Stimulated activated CD8-positive, alpha-beta memory T cell treated with anti-CD3 and anti-CD28 coated beads, Interleukin-7, amount 100 ng/mL, for 24 hours (primary cell): ENCODE measurements around the gene PTPRK.

ENCODE experiments used
- DNase-seq: peaks from one replicate; pipeline ENCODE4 v3.0.0-alpha.2; 2020; ENCODE audit warnings: low read depth

PTPRK gene

GRCh38 chr6:128135325-128135724 is 385.1 kb downstream of the PTPRK start:
- DNase-seq, result no peak

DNA sequence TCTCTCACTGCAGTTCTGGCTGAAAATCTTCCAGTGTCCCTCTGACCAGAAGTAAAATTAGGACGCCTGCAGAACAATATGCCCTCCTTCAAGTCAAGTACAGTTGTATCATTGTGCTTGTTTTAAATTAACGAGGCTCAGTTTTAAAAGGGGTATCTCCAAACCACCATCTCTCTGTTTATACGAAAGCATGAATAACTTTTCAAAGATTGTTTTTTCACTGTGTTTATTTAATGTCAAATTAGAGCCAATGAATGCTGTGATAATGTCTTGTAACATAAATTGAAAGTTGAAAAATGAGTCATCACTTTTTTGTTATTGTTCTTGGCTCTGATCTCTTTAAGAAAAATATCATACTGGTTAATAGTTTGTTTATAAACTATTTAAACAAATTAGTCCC is 388.8 kb downstream of the PTPRK start:
- no peak for DNase-seq

DNA sequence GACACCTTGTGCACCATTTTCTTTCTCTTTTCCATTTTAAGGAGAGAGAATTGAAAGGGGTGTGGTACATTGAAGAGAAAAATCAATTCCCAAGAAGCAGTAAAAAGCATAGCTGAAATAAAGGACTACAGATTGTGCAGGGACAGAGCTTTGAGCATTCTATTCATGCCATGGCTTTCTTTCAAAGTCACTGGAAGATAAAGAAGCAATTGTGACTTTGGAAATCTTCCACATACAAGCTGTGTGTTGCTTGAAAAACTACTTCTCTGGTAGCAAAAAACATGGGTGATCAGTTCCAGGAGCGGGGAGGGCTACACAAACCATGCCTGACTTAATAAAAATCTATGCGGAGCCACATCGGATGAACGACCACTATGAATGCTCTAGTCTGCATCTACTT is 389.4 kb downstream of the PTPRK start:
- no peak for DNase-seq

- no peak for DNase-seq
These were observed 390.7 kb downstream of the PTPRK start for GRCh38 chr6:128129679-128130078.

- no peak for DNase-seq
These were observed 392.7 kb downstream of the PTPRK start for GRCh38 chr6:128127650-128128049.

GRCh38 chr6:128124713-128125112 is 395.7 kb downstream of the PTPRK start:
- no peak for DNase-seq

DNA sequence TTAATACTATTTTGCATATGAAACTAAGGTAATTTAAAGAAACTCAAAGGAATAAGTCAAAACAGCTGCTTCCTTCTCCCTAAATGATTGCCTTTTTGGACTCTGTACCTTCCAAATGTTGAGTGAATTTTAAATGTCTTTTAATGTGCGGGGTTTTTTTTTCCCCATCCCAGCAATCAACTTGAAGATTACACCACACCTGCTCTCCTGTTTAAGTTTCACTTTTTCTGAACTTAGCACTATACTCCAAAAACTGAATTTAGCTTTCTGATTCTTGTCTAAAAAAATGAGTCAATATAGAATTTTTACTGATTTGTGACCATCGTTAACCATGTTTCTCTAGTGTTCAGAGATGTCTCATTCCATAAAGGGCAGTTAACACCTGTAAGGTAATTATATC is 398.8 kb downstream of the PTPRK start:
- DNase-seq, result no peak

GRCh38 chr6:128121190-128121589 is 399.2 kb downstream of the PTPRK start:
- no peak for DNase-seq

DNA sequence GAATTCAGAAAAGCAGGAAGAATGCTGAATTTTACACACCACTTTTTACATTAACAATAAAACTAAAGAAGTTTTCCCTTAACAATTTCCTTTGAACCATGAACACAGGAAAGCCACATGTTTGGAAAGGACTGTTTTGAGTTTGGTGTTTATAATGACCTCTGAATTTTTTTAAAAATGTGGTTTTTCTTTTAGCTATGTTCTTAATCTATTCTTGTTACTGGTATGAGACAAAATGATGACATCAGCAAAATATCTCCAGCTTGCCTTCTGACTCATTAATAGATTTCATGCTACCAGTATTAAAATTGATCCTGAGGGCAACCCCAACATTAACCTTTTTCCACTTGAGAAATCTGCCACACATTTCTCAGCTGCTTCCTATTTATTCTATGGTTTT is 402.0 kb downstream of the PTPRK start:
- DNase-seq, result no peak

GRCh38 chr6:128117916-128118315 is 402.5 kb downstream of the PTPRK start:
- DNase-seq, result no peak

DNA sequence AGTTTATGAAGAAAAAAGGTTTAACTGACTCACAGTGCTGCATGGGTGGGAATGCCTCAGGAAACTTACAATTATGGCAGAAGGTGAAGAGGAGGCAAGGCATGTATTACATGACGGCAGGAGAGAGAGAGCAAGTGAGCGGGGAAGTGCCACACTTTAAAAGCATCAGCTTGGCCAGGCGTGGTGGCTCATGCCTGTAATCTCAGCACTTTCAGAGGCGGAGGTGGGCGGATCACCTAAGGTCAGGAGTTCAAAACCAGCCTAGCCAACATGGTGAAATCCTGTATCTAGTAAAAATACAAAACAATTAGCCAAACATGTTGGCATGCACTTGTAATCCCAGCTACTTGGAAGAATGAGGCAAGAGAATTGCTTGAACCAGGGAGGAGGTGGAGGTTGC is 406.2 kb downstream of the PTPRK start:
- DNase-seq, result no peak

- DNase-seq, result no peak
These were observed 407.9 kb downstream of the PTPRK start for GRCh38 chr6:128112494-128112893.

DNA sequence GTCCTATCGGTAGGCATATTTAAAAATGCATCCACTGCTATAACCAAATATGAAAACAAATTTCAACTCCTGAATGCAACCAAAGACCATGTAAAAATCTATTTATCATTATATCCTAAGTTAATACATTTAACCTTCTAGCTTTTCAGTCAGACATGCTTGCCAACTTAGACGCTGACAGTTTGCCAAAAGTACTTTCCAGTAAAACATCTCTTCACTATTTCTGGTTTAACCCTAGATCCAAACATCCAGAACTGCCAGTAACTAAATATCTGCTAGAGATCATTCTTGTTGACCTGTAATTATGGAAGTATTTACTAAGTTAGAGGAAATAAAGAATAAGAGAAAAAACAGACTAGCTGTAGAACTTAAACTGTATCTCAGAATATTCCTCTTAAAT is 409.3 kb downstream of the PTPRK start:
- no peak for DNase-seq

DNA sequence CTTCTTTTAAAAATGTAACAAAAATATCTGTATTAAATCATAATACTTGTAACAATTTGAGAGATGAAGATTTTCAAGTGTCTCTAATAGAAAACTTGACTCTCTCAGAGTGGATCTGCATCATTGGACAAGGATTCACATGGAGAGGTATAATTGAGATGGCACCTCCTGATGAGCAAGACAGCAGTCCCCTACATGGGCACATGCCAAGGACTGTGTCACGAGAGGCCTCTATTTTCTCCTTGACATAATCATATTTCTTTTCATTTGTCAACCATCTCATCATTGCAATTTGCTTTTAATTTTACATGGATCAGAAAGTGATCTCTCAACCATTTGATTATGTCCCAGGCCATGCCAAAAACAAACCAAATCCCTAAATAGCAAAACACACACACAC is 412.7 kb downstream of the PTPRK start:
- no peak for DNase-seq

DNA sequence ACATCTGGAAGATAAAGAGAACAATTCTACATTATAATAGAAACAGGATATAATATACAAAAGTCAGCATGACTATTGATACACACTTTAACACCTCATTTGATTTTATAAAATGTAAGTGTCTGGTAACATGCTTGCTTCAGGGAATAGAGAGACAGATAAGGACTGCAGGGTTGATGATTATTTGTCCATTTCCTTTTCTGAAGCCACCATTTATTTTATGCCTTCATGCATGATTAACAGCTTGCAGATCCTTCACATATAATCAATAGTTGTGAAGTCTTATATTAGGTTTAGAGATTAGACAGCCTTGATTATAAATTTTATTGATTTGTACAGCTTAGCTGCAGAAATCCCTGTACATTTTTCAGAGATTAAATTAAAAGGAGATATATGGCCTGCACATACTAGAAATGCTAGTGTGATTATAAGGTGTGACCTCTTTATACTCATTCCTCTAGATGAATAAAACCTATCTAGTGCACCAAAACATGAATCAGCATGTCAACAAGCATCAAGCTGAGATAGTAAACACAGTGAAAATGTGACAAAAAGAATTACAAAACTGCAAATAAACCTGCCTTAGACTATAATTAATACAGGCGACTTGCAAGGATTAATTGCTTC is 420.7 kb downstream of the PTPRK start:
- no peak for DNase-seq

DNA sequence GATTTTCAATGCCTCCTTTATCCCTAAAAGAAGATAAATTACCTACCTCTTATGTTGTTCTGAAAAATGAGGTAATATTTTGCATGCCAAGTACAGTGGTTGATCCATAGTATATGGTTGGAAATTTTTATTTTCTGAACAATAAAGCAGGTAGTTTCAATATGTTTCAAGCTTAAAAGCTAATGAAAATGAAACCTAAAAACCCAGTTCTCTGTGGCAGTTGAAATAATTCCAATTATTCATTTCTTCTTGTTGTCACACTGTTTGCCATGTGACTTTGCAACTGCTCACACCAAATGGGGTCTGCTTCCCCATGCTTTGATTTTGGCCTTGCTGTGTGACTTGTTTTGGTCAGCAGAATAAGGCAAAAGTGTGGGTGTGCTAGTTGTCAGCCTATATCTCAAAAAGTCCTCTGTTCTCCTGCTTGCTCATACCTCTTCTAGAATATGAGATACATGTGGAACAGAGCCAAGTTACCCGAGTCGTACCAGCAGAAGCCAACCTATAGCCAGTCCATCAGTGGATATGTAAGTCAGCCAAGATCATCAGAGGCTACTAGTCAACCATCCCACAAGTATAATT is 422.3 kb downstream of the PTPRK start:
- no peak for DNase-seq

DNA sequence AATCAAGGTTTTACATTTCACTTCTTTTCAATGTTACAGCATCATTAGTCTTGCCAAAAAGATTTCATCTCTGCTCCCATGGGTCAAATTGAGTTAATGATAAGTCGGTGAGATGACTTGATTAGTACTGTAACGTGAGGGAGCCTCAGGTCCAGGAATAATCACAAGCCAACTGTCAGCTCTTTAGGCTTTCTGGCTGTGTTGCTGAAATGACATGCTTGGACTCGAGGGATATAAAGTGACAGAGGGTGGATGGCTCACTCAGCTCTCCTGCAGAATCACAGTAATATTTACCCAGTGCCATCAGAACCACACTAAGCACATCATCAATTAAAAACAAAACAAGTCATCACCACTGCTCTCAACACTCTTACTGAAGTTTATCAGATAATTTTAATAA is 423.4 kb downstream of the PTPRK start:
- no peak for DNase-seq

DNA sequence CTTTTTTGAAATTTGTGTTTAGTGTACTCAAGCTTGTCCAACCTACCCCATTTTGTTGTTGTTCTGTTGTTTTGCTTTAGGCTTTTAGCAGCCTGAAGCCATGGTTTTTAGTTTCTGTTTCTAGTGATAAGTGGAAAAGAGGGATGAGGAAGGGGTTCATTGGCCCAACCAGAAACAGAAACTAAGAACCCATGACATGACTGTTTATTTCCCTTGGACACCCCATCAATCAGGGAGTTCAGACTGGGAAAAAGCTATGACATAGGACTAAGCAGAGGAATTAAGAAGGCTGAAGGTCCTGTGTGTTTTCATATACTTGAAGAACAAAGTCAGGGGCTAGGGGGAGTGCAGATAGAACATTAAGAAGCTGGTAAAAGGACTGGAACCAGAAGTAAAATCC is 425.0 kb downstream of the PTPRK start:
- no peak for DNase-seq

DNA sequence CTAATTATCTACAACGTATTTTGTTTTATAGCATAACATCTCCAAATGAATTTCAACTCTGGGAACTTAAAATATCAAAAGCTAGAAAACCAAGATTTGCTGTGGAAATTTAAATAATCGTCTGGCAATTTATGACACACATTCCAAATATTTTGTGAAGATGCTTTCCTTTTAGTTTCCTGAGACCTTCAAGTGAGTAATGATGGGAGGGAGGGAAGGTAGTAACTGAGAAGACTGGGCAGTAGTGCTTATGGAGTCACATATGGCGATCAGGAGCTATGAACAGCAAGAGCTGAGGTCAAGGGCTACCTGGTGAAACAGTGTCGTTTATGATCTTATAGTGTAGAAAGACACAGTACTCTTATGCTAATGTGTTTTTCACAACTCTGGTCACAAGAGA is 441.4 kb downstream of the PTPRK start:
- DNase-seq, result no peak

GRCh38 chr6:128078276-128078675 is 442.1 kb downstream of the PTPRK start:
- no peak for DNase-seq

DNA sequence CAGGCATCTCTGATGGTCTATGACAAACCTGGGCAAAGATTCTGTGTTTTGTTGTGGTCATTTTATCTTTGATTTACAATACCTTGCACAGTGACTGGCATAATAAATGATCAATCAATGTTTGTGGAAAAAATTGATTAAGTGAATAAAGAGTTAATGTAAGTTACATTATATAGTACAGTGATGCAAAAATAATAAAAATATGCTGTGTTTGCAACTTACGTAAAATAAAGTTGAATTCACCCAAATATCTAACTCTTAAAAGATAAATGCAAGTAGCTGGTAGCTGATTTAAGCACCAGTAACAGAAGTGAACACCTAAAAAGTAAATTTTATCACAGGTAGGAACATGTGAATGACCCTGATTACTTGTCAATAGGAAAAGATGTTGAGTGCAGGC is 443.6 kb downstream of the PTPRK start:
- no peak for DNase-seq

GRCh38 chr6:128074567-128074966 is 445.8 kb downstream of the PTPRK start:
- no peak for DNase-seq

DNA sequence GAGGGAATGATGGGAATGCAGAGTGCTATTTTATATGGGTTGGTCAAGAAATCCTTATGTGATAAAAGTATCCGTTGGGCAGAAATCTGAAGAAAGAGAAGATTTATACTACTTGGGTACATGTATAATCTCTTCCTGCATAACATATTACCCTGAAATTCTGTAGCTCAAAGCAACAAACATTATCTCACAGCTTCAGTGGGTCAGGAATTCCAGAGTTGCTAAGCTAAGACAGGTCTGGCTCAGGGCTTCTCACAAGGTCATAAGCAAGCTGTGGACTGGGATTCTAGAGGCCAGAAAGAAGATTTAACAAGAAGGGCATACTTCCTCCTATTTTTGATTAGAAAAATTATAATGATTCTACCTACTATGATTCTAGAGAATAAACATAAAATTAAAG is 447.0 kb downstream of the PTPRK start:
- DNase-seq, result no peak

DNA sequence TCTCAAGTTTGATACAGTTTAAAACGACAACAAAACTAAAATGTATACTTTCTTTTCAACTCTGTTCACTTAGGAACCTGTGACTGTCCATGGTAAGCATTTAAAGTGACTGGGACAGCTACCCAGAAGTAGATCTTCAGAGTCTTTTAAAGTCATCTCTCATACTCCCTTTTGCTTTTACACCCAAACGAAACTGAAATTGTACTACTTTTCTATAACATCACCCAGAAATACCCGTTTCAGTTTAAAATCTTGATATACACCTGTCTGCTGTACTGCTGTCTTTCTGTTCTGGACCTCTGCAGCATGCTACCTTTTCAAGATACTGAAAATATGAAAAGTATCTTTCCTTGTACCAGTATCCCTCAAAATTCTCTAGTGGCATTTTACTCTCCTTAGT is 449.2 kb downstream of the PTPRK start:
- DNase-seq, result no peak
